Fibroblast of pulmonary artery (primary cell): ENCODE results near the gene P2RY6.

ENCODE experiments used
- DNase-seq: peaks from one replicate; pipeline ENCODE4 v3.0.0-alpha.2; 2010; ENCODE audit warnings: low read depth
- H3K4me3 ChIP-seq: replicated peaks from 2 replicates; pipeline ENCODE4 v1.5.1; 2011; ENCODE audit warnings: low read depth, mild to moderate bottlenecking, control low read depth, low read length, moderate library complexity
- TF ChIP-seq, protein P1 (sequence below): IDR thresholded peaks from 2 replicates; pipeline ENCODE4 v1.5.1; 2011; ENCODE audit warnings: mild to moderate bottlenecking, control low read depth, low read length, inconsistent platforms; ENCODE audit errors: missing control alignments

The P2RY6 gene

DNA sequence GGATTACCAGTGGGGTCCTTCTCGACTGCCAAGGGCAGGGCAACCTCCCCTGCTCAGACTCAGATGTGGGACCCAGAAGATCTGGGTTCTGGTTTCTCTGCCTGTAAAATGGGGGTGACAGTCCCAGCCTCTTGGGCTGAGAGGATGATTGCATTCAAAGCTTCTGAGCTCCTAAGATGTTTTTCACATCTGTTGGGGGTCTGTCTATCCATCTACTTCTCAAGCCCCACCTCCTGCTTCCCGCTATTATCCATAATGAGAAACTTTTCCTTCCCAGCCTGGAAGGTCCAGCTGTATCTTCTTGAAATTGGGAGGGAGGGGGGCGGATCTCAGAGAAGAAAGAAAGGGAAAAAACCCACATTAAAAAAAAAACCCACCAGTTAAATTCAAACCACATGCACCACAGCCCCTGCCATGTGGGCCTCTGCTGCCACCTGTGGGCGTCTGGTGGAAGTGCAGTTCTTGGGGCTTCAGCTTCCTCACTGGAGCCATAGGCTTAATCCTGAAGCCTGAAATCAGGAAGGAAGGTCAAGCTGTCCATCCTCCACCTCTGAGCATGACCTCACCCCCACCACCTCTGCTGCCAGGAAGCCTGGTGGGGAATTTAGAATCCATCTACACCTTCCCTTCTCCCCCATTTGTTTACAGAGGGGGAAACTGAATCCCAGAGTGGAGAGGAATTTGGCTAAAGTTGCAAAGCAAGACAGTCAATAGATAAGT is 63.2 kb downstream of the P2RY6 start:
- TF ChIP-seq, protein P1, sequence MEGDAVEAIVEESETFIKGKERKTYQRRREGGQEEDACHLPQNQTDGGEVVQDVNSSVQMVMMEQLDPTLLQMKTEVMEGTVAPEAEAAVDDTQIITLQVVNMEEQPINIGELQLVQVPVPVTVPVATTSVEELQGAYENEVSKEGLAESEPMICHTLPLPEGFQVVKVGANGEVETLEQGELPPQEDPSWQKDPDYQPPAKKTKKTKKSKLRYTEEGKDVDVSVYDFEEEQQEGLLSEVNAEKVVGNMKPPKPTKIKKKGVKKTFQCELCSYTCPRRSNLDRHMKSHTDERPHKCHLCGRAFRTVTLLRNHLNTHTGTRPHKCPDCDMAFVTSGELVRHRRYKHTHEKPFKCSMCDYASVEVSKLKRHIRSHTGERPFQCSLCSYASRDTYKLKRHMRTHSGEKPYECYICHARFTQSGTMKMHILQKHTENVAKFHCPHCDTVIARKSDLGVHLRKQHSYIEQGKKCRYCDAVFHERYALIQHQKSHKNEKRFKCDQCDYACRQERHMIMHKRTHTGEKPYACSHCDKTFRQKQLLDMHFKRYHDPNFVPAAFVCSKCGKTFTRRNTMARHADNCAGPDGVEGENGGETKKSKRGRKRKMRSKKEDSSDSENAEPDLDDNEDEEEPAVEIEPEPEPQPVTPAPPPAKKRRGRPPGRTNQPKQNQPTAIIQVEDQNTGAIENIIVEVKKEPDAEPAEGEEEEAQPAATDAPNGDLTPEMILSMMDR = no peak
- DNase-seq = peak; percentile 84
- H3K4me3 ChIP-seq = peak overlapping the region; percentile 1

DNA sequence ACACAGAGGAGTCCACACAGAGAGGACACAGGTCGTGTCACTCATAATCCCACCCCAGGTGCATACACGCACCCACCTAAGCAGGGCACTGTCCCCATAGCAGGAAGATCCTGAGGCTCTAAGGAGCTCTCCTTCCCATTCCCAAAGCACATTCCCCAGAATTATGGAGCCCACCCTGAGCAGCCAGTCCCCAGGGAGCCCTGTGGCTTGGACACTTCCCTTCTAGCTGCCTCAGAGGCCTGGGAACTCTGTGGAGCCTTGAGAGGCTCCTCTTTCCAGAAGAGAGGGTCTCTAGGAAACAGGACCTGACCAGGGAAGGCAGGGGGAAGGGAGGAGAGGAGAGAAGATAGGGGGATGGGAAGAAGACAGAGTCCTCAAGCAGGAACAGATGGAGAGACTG is 65.7 kb downstream of the P2RY6 start:
- DNase-seq = no peak
- no peak overlapping the region for H3K4me3 ChIP-seq
- TF ChIP-seq, protein P1 = no peak

DNA sequence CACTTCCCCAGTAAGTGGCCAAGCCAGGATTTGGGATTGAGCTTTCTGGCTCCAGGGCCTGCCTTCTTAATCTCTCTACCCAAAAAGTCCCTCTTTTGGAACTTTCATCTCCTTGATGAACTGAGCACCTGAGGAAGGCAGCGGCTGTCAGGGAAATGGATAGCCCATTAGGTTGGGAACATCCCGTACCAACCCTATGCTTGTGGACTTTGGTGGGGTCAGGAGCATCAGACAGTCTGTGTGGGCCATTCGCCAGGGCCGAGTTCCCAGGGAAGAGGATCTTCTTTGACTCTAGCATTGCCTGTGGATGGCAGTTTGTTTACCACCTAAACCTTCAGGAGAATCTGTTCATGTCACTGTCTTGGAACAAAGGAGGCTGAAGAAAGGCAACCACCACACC is 66.1 kb downstream of the P2RY6 start:
- DNase-seq = no peak
- TF ChIP-seq, protein P1 = no peak
- no peak overlapping the region for H3K4me3 ChIP-seq

DNA sequence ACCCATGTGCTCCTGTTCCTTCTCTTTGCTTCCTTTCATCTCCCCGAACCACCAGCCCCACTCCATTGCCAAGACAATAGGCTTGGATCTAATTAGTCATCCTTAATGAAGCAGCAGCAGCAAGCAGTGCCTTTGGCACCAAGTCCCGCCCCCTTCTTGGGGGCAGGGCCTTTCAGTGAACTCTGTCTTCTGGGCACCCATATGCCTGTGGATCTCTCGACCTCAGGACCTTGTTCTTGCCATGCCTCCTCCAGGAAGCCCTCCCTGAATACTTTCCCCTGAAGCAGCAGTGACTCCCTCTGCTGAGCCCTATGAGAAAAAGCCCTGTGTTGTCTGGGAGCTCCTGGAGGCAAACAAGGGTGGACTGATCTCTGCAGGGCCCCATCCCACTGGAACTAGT is 68.0 kb downstream of the P2RY6 start:
- no peak for DNase-seq
- TF ChIP-seq, protein P1 = no peak
- no peak overlapping the region for H3K4me3 ChIP-seq

DNA sequence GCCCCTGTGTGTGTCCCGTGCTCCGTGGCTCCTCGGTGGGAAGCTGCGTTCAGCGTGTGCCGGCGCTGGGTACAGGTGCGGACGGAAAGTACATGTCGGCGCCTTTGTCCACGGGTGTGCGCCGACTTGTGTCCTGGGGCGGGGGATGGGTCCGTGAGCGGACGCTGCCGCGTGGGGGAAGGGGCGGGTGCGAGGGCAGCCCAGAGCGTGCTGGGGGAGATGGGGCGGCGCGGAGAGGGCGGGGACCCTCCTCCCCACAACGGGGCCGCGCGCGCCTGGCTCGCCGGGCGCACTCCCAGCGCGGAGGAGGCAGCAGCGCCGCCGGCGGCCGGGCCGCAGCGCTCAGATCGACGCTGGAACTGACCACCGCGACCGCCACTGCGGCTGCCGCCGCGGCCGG is 70.5 kb downstream of the P2RY6 start:
- TF ChIP-seq, protein P1 = no peak
- H3K4me3 ChIP-seq = no peak overlapping the region
- DNase-seq = no peak

DNA sequence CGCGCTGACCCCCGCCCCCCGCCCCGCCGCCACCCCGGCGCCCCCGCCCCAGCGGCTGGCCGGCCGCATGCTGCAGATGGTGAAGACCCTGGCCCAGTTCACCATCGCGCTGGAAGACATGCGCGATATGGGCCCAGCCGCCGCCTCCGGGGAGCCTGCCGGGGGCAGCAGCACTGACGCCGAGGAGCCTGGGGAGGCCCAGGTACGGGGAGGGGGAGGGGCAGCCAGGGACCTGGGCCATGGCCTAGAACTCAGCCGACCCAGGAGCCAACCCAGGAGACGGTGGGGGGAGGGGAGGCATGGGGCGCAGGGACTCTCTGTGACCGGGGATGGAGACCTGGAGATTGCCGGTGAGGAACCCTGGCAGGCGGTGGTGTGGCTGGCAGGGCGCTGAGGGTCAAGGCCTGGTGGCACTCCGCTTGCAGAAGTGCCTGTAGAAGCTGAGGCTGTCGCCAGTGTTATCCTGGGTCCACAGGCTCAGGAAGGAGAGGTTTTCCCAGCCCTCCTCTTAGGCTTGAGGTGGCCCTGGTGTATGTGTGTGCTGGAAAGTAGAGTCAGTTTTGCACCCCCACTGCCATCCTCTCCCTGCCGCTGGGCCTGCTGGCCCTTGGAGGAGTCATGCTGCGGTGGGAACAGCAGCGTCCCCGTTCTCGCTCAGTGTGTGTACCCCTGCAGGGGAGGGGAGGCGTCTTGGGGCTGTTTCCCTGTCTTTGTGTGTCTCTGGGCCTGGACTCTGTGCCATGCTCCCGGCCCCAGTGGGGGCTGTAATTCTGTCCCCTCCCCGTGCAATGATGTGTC is 71.1 kb downstream of the P2RY6 start:
- H3K4me3 ChIP-seq = no peak overlapping the region
- TF ChIP-seq, protein P1 = no peak
- DNase-seq = no peak
